DMS79 treated with DMSO at 0.1 percent for 48 hours (cell line): ENCODE results near the gene ANKHD1.

ENCODE experiments used
- DNase-seq: peaks from one replicate; lab custom pipeline; 2025; lab: John Stamatoyannopoulos, UW

Gene ANKHD1

GRCh38 chr5:140401362-140402257 is at the start of gene ANKHD1:
ANKHD1 (plus strand) TSS chr5:140401833; CDS start chr5:140401968, 135 bp downstream.
- peak; percentile 97 for DNase-seq

- no peak for DNase-seq
Observed at GRCh38 chr5:140355546-140355945, 46.1 kb upstream of the ANKHD1 start.

- no peak for DNase-seq
Observed at GRCh38 chr5:140356853-140357725, 44.5 kb upstream of the ANKHD1 start.

GRCh38 chr5:140357726-140358093 is 43.9 kb upstream of the ANKHD1 start:
- peak; percentile 60 for DNase-seq

GRCh38 chr5:140358738-140359310 is 42.8 kb upstream of the ANKHD1 start:
- DNase-seq = no peak

GRCh38 chr5:140360101-140360500 is 41.5 kb upstream of the ANKHD1 start, which contains the start of gene SLC4A9:
SLC4A9 (plus strand) TSS chr5:140360194; CDS start chr5:140360237, 43 bp downstream.
- no peak for DNase-seq

- no peak for DNase-seq
Observed at GRCh38 chr5:140360681-140361479, 40.8 kb upstream of the ANKHD1 start.

GRCh38 chr5:140361901-140362300 is 39.7 kb upstream of the ANKHD1 start:
- DNase-seq = no peak

- no peak for DNase-seq
Observed at GRCh38 chr5:140362311-140362710, 39.3 kb upstream of the ANKHD1 start.

- DNase-seq = no peak
Observed at GRCh38 chr5:140362875-140363630, 38.6 kb upstream of the ANKHD1 start.

- no peak for DNase-seq
Observed at GRCh38 chr5:140363631-140364471, 37.8 kb upstream of the ANKHD1 start.

- DNase-seq = no peak
Observed at GRCh38 chr5:140364472-140364765, 37.2 kb upstream of the ANKHD1 start.

GRCh38 chr5:140365282-140365681 is 36.4 kb upstream of the ANKHD1 start:
- no peak for DNase-seq

- DNase-seq = no peak
Observed at GRCh38 chr5:140365941-140366340, 35.7 kb upstream of the ANKHD1 start.

- no peak for DNase-seq
Observed at GRCh38 chr5:140366589-140367255, 34.9 kb upstream of the ANKHD1 start.

- DNase-seq = no peak
Observed at GRCh38 chr5:140367256-140368013, 34.2 kb upstream of the ANKHD1 start.

- no peak for DNase-seq
Observed at GRCh38 chr5:140371356-140372151, 30.1 kb upstream of the ANKHD1 start.

GRCh38 chr5:140372971-140373487 is 28.6 kb upstream of the ANKHD1 start:
- peak; percentile 5 for DNase-seq
